Hepatocyte (in vitro differentiated cells): Measurements from ENCODE around the gene MYCBPAP. TPM values are rescaled to one million over a fixed set of nuclear protein-coding genes. Genes with fewer than 3 reads are reported as not detected.

ENCODE experiments used
- DNase-seq: peaks from one replicate; pipeline ENCODE4 v3.0.0-alpha.2; 2016; ENCODE audit warnings: low spot score
- H2AFZ ChIP-seq: fragments of 200-600 bp; sonication (generic); 2 replicates; pipeline ENCODE4 v1.6.0; 2016; ENCODE audit warnings: antibody characterized with exemption, mild to moderate bottlenecking
- H3K27ac ChIP-seq: fragments of 200-600 bp; sonication (generic); 2 replicates; pipeline ENCODE4 v1.5.1; 2016; ENCODE audit warnings: mild to moderate bottlenecking
- H3K27me3 ChIP-seq: fragments of 200-600 bp; sonication (generic); 2 replicates; pipeline ENCODE4 v1.6.1; 2016
- H3K36me3 ChIP-seq: fragments of 200-600 bp; sonication (generic); replicated peaks from 2 replicates; pipeline ENCODE4 v1.5.1; 2016; ENCODE audit warnings: low read depth; ENCODE audit not compliant: insufficient read depth
- H3K4me1 ChIP-seq: fragments of 200-600 bp; sonication (generic); 2 replicates; pipeline ENCODE4 v1.5.1; 2016; ENCODE audit warnings: mild to moderate bottlenecking, moderate library complexity; ENCODE audit not compliant: insufficient read depth
- H3K4me2 ChIP-seq: fragments of 200-600 bp; sonication (generic); 2 replicates; pipeline ENCODE4 v1.6.0; 2016
- H3K4me3 ChIP-seq: fragments of 200-600 bp; sonication (generic); 2 replicates; pipeline ENCODE4 v1.5.1; 2016; ENCODE audit warnings: mild to moderate bottlenecking
- H3K79me2 ChIP-seq: fragments of 200-600 bp; sonication (generic); 2 replicates; pipeline ENCODE4 v1.6.0; 2017; ENCODE audit warnings: mild to moderate bottlenecking
- H3K9me2 ChIP-seq: fragments of 200-600 bp; sonication (generic); replicated peaks from 2 replicates; pipeline ENCODE4 v1.6.0; 2017; ENCODE audit warnings: mild to moderate bottlenecking; ENCODE audit not compliant: insufficient read depth
- H3K9me3 ChIP-seq: fragments of 200-600 bp; sonication (generic); 2 replicates; pipeline ENCODE4 v1.5.1; 2016; ENCODE audit warnings: low read depth, mild to moderate bottlenecking
- H4K20me1 ChIP-seq: fragments of 200-600 bp; sonication (generic); 2 replicates; pipeline ENCODE4 v1.6.0; 2016; ENCODE audit warnings: mild to moderate bottlenecking; ENCODE audit not compliant: insufficient read depth, poor library complexity, severe bottlenecking
- EZH2 ChIP-seq: fragments of 200-600 bp; sonication (generic); IDR thresholded peaks from 2 replicates; pipeline ENCODE4 v1.6.1; 2016; ENCODE audit warnings: antibody characterized with exemption, mild to moderate bottlenecking, borderline replicate concordance
- EZH2phosphoT487 ChIP-seq: fragments of 200-600 bp; sonication (generic); IDR thresholded peaks from one replicate; pipeline ENCODE4 v1.6.1; 2018; ENCODE audit warnings: antibody characterized with exemption, mild to moderate bottlenecking, low read depth, moderate library complexity; ENCODE audit not compliant: unreplicated experiment, severe bottlenecking
- WGBS: methylation state at CpG from one replicate; pipeline ENCODE4 v1.1.6; 2016; ENCODE audit warnings: low lambda C conversion rate; ENCODE audit errors: missing lambda C conversion rate; 5-methylcytosine and 5-hydroxymethylcytosine counted together
- polyA plus RNA-seq: library from polyadenylated mRNA; unstranded; fragments of >200 nt; fragmentation: Nextera tagmentation; extraction: Ambion mirVana; gene quantifications from 2 replicates; pipeline ENCODE4 v1.2.1, GENCODE V29; 2016
- total RNA-seq: library from RNA; depleted of rRNA; stranded (reverse); fragments of >200 nt; gene quantifications from 2 replicates; pipeline ENCODE4 v1.2.3, GENCODE V29; 2014
- TF ChIP-seq, protein P1 (sequence below): fragments of 200-600 bp; sonication (generic); IDR thresholded peaks from 2 replicates; pipeline ENCODE4 v1.5.1; 2016; ENCODE audit warnings: antibody characterized with exemption, mild to moderate bottlenecking; ENCODE audit not compliant: poor library complexity

The MYCBPAP gene
- total and polyA plus RNA-seq, 2 experiments from 2014 or later, result 0.43 to 0.70 TPM

- TF ChIP-seq, protein P1, sequence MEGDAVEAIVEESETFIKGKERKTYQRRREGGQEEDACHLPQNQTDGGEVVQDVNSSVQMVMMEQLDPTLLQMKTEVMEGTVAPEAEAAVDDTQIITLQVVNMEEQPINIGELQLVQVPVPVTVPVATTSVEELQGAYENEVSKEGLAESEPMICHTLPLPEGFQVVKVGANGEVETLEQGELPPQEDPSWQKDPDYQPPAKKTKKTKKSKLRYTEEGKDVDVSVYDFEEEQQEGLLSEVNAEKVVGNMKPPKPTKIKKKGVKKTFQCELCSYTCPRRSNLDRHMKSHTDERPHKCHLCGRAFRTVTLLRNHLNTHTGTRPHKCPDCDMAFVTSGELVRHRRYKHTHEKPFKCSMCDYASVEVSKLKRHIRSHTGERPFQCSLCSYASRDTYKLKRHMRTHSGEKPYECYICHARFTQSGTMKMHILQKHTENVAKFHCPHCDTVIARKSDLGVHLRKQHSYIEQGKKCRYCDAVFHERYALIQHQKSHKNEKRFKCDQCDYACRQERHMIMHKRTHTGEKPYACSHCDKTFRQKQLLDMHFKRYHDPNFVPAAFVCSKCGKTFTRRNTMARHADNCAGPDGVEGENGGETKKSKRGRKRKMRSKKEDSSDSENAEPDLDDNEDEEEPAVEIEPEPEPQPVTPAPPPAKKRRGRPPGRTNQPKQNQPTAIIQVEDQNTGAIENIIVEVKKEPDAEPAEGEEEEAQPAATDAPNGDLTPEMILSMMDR, result no peak
- TF ChIP-seq EZH2phosphoT487 (no peak), EZH2 (no peak)
- H3K9me3 ChIP-seq, result no peaks in the 10 kb centered on the region
- no peaks in the 10 kb centered on the region for H3K9me2 ChIP-seq
- DNase-seq, result no peak
- no peaks in the 10 kb centered on the region for H3K79me2 ChIP-seq
- H2AFZ ChIP-seq, result no peak overlapping the region
- no peak overlapping the region for H3K27ac ChIP-seq
- no peaks in the 10 kb centered on the region for H3K4me1 ChIP-seq
- no peak overlapping the region for H3K4me3 ChIP-seq
- 87% methylated on average over 8 of the region's 8 CpGs for WGBS
- H3K27me3 ChIP-seq, result no peaks in the 10 kb centered on the region
- no peaks in the 10 kb centered on the region for H3K36me3 ChIP-seq
- no peak overlapping the region for H3K4me2 ChIP-seq
- no peaks in the 10 kb centered on the region for H4K20me1 ChIP-seq
Observed at GRCh38 chr17:50492214-50492613, 16.0 kb upstream of the MYCBPAP start.

GRCh38 chr17:50493744-50494143 lies 14.5 kb upstream of the MYCBPAP start:
- Histone ChIP-seq H3K36me3 (no peaks in the 10 kb centered on the region), H3K9me3 (no peaks in the 10 kb centered on the region), H3K4me1 (peaks cover 6% of the 10 kb centered on the region), H3K4me3 (no peak overlapping the region), H2AFZ (no peak overlapping the region), H3K4me2 (no peak overlapping the region), H3K9me2 (no peaks in the 10 kb centered on the region), H3K27ac (no peak overlapping the region), H3K27me3 (no peaks in the 10 kb centered on the region), H3K79me2 (no peaks in the 10 kb centered on the region), H4K20me1 (no peaks in the 10 kb centered on the region)
- WGBS, result 22% methylated on average over 3 of the region's 3 CpGs
- TF ChIP-seq EZH2 (no peak), EZH2phosphoT487 (no peak)
- TF ChIP-seq, protein P1, result no peak
- DNase-seq, result no peak

- 80% methylated on average over 8 of the region's 8 CpGs for WGBS
- no peak overlapping the region for H3K4me3 ChIP-seq
- H3K27me3 ChIP-seq, result no peaks in the 10 kb centered on the region
- no peak overlapping the region for H3K4me2 ChIP-seq
- no peaks in the 10 kb centered on the region for H3K36me3 ChIP-seq
- TF ChIP-seq EZH2phosphoT487 (no peak), EZH2 (no peak)
- TF ChIP-seq, protein P1, result no peak
- peaks cover 6% of the 10 kb centered on the region for H3K4me1 ChIP-seq
- H3K9me2 ChIP-seq, result no peaks in the 10 kb centered on the region
- H3K9me3 ChIP-seq, result no peaks in the 10 kb centered on the region
- H4K20me1 ChIP-seq, result no peaks in the 10 kb centered on the region
- no peaks in the 10 kb centered on the region for H3K79me2 ChIP-seq
- H3K27ac ChIP-seq, result no peak overlapping the region
- no peak overlapping the region for H2AFZ ChIP-seq
- DNase-seq, result no peak
Observed at GRCh38 chr17:50495217-50495823, 12.9 kb upstream of the MYCBPAP start.

- TF ChIP-seq EZH2 (no peak), EZH2phosphoT487 (no peak)
- TF ChIP-seq, protein P1, result no peak
Observed at GRCh38 chr17:50495918-50496317, 12.3 kb upstream of the MYCBPAP start.

More at GRCh38 chr17:50495918-50496317, 12.3 kb upstream of the MYCBPAP start:
- Histone ChIP-seq H3K9me2 (no peaks in the 10 kb centered on the region), H3K27ac (no peak overlapping the region), H3K4me1 (peaks cover 6% of the 10 kb centered on the region), H4K20me1 (no peaks in the 10 kb centered on the region), H3K4me3 (no peak overlapping the region), H3K36me3 (no peaks in the 10 kb centered on the region), H3K27me3 (no peaks in the 10 kb centered on the region), H3K4me2 (no peak overlapping the region), H3K79me2 (no peaks in the 10 kb centered on the region), H3K9me3 (no peaks in the 10 kb centered on the region), H2AFZ (no peak overlapping the region)
- no peak for DNase-seq
- 88% methylated on average over 8 of the region's 8 CpGs for WGBS
